ENCODE data around the gene PPP3CA.

PPP3CA gene

GRCh38 chr4:101286663-101287062 lies 60.7 kb downstream of the PPP3CA start:
- DNase-seq = no peak

GRCh38 chr4:101285985-101286384 lies 61.3 kb downstream of the PPP3CA start:
- no peak for DNase-seq

GRCh38 chr4:101284546-101284945 lies 62.8 kb downstream of the PPP3CA start:
- no peak for DNase-seq

- DNase-seq = no peak
Observed at GRCh38 chr4:101283434-101283833, 63.9 kb downstream of the PPP3CA start.

- no peak for DNase-seq
Observed at GRCh38 chr4:101282076-101282844, 65.1 kb downstream of the PPP3CA start.

GRCh38 chr4:101280866-101281600 lies 66.3 kb downstream of the PPP3CA start:
- DNase-seq = no peak

GRCh38 chr4:101279377-101279871 lies 67.9 kb downstream of the PPP3CA start:
- peak; percentile 99 for DNase-seq

GRCh38 chr4:101277671-101278070 lies 69.7 kb downstream of the PPP3CA start:
- DNase-seq = peak; percentile 74

GRCh38 chr4:101276661-101277060 lies 70.7 kb downstream of the PPP3CA start:
- no peak for DNase-seq

- DNase-seq = no peak
Observed at GRCh38 chr4:101274888-101275752, 72.2 kb downstream of the PPP3CA start.

- no peak for DNase-seq
Observed at GRCh38 chr4:101271516-101271915, 75.8 kb downstream of the PPP3CA start.

GRCh38 chr4:101269682-101270081 lies 77.6 kb downstream of the PPP3CA start:
- no peak for DNase-seq

- DNase-seq = no peak
Observed at GRCh38 chr4:101265816-101266172, 81.5 kb downstream of the PPP3CA start.

GRCh38 chr4:101264993-101265815 lies 82.1 kb downstream of the PPP3CA start:
- no peak for DNase-seq

GRCh38 chr4:101264512-101264911 lies 82.8 kb downstream of the PPP3CA start:
- no peak for DNase-seq

GRCh38 chr4:101262683-101263082 lies 84.6 kb downstream of the PPP3CA start:
- DNase-seq = no peak

- DNase-seq = peak; percentile 17
Observed at GRCh38 chr4:101259876-101260275, 87.5 kb downstream of the PPP3CA start.

GRCh38 chr4:101258883-101259282 lies 88.4 kb downstream of the PPP3CA start:
- DNase-seq = peak; percentile 49

GRCh38 chr4:101256222-101256621 lies 91.1 kb downstream of the PPP3CA start:
- DNase-seq = no peak

- no peak for DNase-seq
Observed at GRCh38 chr4:101254776-101255175, 92.5 kb downstream of the PPP3CA start.

- DNase-seq = no peak
Observed at GRCh38 chr4:101253121-101253520, 94.2 kb downstream of the PPP3CA start.

- DNase-seq = peak; percentile 13
Observed at GRCh38 chr4:101252721-101253120, 94.6 kb downstream of the PPP3CA start.
